ENCODE data around the gene CADM1.

DNA sequence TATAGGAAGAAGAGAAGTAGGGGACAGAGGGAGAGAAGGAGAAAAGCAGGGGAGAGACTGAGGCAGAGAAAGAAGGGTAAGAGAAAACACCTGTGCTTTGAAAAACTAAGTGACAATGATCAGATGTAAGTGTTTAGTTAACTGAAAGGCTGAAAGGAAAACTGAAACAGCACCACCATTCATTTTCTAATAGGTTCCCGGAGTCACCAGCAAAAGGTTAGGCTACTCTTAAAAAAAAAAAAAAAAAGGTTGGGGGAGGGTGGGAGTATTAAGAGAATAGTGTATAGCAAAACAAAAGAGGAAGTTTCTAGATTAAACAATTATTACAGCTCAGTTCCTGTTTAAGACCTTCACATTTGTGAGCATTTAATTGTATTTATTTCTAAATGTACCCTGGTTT is 113.8 kb downstream of the CADM1 start:
- TF ChIP-seq POLR2AphosphoS5 (IDR thresholded peaks at IDR 0.05) (no peak), POLR2A (IDR thresholded peaks at IDR 0.05) (no peak)

Measured in prostate gland (tissue), 1 donor.